T-helper 1 cell treated with Interleukin-12 subunit alpha and Interleukin-12 subunit beta and Interleukin-4 antibody, amounts not matched to agents 30 ng/mL and 1 ng/mL, for 36 hours (primary cell): ENCODE measurements around the gene EFCAB6. TPM values are rescaled to one million over a fixed set of nuclear protein-coding genes. Genes with fewer than 3 reads are reported as not detected.

ENCODE experiments used
- intact Hi-C: fragments of 100-400 bp; cut with micrococcal nuclease; formaldehyde crosslinking; loops from one replicate; pipeline ENCODE4 v1.15.1; 2024
- total RNA-seq: library from RNA; stranded (reverse); gene quantifications from 2 replicates; pipeline ENCODE4 v1.2.3, GENCODE V29; 2022

The EFCAB6 gene
- total RNA-seq, 1 donor from 2014 or later, result not detected

DNA sequence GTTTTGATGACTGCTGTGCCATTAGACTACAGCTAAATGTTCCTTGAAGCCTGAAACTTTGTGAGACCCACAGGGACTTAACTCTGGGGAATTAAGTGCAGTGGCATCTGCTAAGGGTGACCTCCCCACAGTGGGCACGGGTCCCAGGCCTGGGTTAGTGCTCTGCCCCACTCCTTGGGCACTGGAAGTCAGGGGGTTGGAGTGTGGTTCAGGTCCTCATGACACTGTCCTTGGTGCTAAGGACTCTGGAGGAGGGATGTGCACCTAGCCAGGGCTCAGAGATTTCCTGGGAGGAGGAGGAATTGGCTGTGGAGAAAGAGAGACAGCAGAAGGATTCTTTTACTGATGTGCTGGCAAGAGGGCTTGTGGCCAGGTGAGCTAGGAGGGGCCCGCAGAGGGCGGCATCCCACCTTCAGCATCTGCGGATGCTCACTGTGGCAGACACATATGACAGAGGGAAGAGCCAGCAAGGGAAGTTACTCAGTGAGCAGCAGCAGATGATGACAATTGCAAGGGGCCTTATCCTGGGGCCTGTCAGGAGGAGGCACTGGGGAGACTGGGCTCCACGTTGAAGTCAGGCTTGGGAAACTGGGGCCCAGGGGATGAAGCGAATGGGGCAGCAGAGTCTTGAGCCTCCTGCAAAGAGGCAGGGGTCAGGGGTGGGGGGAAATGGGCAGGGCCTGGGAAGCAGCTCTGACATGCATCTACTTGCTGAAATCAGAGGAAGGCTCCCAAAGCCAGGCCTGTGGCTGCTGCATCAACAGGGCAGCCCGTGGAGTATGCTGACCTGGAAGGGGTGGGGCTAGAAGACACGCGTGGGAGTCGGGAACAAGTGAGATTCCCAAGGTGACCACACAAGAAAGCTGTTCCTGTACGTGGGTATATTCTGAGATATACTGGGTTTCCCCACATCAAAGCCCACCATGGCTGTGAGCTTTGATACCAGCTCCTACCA, 256.3 kb downstream of the EFCAB6 start:
- intact Hi-C loops, result no loop called here

DNA sequence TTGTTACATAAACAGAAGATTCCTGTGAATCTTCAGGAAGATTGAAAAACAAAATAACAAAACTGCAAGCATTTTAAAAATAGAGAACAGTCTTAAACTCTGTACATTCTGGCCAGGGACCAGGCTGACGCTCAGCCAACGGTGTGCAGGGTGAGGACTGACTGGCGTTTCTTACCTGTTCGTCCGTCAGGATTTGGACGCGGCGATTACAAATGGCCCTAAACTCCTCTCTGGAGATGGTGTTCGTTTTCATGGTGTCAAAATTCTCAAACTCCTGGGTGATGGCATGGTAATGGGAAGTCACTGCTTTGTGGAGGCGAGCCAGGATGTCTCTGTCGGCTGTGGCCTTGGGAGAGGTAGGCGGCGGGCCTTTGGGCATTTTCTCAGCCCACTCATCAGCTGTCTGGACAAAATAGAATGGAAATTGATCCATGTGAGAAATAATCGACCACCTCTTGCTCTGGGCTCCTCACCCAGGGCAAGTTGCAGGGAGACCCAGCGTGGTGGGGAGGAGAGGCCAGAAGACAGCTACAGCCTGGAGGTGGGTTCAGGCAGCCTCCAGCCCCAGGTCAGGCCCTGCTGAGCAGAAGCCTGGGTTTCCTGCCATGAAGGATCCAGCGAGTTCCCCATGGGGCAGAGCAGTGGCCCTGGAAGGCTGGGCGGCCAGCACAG, 257.3 kb downstream of the EFCAB6 start:
- intact Hi-C loops, result no loop called here

DNA sequence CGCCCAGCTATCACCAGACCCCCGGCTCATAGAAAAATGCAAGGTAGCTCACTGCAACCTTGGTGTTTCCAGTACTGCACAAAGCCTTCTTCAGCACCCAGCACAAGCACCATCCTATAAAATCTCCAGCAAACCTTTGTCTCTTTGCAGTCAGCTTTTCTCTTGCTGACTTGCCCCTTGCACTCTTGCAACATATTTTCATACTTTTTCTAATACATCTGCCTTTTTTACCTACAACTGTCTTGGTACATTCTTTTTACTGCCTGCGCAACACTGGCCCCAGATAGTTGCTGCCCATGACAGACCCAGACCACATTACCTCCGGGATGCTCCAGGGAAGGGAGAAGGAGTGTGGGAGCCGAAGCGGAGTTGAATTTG, 257.9 kb downstream of the EFCAB6 start:
- intact Hi-C loops, result no loop called here

DNA sequence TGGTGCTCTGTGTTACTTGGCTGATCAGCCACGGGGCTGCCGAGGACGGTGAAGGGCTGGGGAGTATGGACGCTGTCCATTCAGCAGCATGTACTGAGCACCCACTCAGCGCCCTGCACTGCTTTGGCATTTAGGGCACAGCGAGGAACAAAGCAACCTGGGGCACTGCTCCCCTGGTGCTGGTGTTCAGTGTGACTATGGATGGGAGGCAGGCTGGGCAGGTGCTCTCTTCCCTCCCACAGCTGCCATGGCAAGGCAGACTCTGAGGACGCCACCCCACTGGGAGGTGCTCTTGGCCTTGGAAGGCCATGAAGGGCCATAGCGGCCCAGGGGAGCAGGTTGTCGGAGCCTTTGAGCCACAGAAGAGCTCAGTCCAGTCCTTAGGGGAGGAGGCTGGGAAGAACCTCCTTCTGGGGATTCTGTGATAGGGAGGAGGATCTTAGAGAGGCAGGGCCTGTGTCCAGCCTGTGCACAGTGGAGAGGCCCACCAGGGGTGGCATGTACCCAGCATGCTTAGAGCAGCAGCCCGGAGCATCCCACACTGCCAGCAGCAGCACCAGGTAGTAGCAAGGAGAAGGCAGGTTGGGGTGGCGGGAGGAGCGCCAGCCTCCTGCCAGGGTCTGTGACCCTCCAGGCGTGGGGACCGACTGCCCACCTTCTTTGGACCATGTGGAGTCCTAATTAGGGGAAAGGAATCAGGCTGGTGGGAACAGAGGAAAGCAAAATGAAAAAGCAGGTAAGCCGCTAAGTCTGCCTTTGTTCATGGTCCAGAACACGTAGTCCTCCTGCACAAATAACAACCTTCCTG, 258.4 kb downstream of the EFCAB6 start:
- intact Hi-C loops, result no loop called here

DNA sequence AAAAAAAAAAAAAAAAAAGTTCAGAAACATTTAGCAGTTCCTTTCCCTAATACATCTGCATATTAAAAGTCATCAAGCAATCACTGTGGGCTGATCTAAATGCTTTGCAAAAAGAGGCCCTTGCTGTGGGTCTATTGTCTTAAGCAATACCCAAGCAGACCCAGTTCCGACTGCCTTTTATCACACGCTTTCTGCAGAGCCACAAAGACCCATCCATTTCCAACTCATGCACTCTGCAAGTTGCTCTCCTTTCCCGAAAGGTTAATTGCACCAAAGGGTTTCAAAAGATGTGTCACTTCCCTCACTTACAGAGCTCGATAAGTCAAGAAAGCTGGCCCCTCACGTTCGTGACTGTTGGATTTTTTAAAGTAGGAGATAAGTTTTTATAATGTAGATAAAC, 261.4 kb downstream of the EFCAB6 start:
- intact Hi-C loops, result no loop called here

DNA sequence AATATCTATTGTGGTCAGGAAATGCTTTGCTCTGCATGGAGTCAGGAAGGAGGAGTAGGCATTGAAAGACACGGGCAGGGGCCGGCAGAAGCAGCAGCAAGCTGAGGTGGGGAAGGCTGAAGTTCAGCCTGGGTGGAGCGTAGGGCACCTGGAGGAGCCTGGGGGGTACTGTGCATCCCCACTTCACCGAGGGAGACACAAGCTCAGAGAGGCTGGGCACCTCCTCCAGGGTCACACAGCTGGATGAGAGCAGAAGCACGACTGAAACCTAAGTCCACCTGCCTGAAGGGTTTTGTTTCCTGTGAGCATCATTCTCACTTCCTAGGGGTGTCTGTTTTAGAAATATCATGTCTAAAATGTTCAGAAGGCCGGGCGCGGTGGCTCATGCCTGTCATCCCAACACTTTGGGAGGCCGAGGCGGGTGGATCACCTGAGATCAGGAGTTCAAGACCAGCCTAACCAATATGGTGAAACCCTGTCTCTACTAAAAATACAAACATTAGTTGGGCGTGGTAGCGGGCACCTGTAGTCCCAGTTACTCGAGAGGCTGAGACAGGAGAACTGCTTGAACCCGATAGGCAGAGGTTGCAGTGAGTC, 262.0 kb downstream of the EFCAB6 start:
- intact Hi-C loops, result no loop called here

DNA sequence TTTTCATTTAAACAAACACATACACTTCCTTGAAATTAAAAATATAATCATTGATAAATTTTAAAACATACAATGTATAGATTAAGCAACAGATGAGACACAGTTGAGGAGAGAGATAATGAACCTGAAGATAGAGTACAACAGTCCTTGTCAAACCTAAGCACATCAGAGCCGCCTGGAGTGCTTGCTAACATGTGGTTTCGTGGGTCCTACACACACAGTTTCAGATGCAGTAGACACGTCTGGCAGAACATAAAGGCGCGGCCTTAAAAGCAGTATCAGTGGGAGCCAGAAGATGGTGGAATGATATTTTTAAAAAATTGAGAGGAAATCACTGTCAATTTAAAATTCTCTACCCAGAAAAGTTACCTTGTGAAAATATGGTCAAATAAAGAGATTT, 265.9 kb downstream of the EFCAB6 start:
- intact Hi-C loops, result no loop called here

DNA sequence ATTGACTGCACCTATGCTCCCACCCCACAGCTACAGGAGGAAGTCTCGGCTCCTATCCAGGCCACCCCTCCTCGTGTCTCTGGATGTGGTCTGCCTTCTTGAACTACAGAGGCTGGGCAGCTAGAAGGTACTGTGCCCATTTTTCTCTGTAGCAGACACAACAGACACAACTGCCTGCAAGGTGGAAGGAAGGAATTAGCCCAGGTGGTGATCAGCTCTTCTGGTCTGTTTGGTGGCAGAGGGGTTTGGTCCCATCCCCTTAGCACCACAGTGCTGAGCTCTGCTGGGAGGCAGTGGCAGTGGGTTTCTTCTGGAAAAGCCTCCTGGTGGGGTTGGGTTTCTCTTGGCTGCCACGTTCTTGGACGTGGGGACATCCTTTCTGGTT, 267.8 kb downstream of the EFCAB6 start:
- intact Hi-C loops, result no loop called here

DNA sequence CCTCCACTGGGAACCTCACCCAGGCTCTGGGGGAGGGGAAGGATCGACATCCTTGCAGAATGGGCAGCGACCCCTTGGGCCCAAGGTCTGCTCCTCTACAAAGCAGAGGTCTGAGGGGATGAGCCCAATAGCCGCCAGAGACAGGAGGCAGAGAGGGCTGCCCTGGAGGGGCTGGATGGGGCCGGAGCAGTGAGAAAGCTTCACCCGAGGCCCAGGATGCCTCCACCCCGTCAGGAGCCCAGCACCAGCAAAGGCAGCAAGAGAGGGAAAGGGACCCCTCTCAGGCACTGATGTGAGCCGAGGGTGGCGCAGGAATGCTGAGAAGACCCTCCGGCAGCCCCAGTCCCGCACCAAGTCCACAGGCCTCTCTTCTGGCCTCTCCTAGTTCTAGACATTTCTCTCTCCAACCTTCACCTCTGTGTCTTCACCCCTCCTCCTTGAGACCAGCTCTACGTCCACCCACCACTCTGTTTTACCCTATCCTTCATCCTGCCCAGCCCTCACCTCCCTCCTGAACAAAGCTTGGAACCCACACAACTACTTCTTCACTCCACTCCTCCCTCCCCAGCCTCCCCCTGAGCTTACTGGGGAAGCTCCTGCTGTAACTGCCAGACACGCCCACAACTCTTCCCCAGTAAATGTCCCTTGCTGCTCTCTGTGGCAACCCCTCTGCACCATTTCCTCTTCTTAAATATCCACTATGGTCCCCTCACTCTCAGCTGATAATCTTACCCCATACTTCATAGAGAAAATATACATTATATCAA, 268.4 kb downstream of the EFCAB6 start:
- intact Hi-C loops, result no loop called here

DNA sequence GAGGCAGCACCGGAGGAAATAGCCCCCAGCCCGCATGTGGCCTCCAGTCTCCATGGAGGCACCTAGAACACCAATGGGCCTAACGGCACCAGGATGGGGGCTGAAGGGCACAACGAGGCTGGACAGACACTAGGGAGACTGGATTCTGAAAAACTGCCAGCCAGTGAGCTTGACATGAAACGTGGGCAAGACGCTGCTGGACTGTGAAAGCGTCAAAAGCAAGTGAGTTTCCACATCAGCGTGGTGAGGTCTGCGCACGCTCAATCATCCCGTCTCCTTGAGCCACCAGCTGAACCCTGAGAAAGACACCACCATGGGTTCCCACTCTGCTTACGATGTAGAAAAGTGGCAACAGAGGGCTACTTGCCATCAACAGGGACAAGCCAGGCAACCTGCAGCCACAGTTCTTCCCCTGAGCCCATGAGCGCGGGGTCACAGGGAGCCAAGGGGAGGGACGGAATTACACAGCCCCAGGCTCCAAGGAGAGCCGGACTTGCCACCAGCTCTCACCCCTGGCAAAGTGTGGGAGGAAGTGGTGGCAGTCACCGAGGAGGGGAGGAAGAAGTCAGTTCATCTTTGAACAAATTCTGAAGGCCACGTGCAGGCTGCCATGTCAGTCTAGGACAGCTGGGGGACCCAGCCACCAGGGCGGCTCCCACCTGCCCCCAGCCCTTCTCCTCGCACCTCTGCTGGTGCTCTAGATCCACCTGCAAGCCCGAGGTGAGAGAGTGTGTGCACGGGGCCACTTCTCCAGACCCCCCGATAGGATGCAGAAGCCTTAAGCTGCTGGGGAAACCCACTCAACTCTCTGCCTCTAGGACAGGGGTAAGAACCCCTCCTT, 269.2 kb downstream of the EFCAB6 start:
- intact Hi-C loops, result no loop called here

DNA sequence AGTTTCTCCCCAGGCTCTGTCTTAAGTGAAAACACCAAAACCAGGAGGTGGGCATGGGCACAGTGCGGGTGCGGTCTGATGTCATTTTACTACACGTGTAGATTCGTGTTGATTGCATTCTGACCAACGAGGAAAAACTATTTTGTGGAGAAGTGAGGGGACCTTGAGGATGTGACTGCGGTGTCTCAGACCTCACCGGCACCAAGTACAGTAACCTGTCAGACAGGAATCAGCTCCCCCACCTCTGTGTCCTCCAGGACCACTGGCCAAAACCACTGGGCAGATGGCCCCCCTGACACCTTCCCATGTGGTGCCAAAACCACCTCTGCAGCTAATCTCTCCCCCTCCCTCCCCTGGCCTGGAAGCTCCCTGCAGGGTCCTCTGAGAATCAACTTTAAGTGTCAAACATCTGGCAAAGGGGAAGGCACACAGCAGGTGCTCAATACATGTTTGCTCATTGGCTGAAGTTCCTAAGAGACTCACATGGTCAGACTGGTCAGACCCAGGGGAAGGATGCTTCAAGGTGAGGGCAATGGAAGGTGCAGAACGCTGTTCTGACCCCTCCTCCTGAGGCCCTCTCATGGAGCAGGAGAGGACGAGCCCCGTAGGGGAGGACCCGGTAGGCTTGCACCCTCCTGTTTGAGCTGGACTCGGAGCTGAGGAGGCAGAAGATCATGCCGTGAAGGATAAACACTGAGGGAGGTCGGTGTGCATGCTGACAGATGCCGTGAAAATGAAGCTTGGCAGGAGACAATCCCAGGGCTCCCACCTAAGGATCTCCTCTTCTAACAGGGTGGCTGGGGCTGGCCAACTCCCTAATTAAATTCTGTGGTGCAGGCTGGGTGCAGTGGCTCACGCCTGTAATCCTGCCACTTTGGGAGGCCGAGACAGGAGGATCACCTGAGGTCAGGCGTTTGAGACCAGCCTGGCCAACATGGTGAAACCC, 270.4 kb downstream of the EFCAB6 start:
- intact Hi-C loops, result no loop called here

DNA sequence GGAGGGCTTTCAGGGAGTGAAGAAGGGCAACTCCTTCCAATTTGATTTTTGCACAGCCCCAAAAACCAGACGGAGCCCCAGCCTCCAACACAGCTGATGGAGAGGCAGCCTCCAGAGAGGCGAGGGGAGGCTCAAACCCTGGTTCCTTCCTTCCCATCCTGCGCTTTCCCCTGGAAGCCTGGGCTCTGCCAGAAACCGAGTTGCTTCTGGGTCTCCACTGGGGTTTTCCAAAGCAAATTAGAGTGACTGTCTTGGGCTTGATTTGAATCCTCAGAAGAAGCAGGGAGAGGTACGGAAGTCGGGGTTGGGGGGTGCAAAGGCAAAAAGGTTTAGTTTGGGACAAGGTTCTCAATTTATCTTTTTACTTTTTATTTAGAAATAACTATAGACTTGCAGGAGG, 271.1 kb downstream of the EFCAB6 start:
- intact Hi-C loops, result no loop called here

DNA sequence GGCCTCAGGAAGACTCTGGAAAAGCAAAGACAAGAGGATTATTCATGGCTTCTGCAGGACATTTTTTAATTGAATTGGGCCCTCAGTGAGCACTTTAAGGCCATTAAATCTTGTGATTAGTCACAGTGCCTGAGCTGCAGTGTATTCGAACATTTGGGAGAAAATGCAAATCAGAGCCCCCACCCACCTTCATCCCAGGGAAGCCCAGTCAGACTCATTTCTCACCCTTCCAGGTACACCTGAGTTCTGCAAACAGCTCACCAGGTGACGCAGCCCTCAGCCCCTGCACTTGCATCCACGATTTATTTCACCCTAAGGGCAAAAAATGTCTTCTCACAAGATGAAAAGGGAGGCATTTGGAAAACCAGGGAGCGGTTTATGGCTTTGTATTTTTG, 271.6 kb downstream of the EFCAB6 start:
- intact Hi-C loops, result no loop called here

DNA sequence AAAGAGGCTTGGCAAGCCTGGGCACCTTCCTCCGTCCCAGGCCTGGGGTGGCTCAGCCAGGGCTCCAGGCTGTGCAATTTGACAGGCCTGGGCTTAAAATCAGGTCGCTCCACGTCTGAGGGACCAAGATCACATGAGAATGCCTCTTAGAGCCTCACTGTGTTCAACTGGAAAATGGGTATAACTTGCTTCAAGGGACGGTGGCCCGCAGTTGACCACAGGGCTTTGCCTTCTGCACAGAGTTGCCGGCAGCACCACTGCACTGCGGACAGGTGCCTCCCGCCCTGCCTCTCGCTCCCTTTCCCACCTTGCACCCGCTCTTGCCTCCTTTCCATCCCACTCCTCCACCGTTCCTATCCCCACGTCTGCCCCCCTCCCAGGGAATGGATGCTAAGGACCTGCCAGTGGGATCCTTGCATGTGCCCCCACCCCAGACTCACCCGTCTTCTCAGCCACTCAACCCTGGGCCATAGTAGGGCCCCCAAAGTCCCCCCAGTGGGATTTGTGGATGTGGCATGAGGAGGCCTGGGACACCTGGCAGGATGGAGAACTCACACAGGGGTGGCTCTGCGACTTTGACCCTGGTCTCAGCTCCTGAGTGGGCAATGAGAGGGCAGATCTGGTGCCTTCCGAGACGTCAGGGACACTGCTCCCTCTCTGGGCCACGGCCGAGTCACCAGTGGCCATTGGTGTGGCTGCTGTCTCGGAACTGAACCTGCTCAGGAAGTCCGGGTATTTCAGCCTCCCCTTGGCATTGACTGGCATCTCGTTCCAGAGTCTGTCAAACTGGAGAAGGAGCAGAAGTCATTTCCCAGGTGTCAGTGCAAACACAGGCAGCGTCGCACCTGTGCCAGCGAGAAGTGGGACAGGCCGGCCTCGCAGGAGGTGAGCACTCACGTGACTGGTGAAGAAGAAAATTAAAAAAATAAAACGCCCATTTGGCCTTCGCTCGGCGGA, 272.3 kb downstream of the EFCAB6 start:
- intact Hi-C loops, result no loop called here

DNA sequence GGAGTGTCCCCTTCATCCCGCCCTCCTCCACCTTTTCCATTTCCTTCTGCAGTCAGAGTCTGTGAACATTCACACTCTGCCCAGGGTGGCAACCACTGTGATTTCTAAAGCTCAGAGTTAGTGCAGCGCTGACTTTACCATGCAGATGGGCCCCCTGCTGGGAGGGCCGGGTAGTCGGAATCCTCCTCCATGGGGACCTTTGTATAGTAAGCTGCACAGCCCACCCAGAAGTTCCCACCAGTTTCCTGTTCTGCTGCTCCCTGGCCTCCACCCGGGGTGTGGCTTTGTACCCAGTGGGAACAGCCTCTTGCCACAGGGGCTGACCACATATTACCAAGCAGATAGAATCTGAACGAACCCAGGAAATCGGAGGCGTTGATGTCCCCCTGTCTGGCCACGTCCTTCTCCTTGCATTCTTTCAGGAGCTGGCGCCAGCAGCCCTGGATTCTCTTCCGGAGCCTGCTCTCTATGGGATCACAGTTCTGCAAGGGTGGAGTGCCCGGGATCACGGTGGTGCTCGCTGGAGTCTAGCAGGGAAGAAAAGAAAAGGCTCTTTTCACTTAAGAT, 275.0 kb downstream of the EFCAB6 start:
- intact Hi-C loops, result no loop called here

DNA sequence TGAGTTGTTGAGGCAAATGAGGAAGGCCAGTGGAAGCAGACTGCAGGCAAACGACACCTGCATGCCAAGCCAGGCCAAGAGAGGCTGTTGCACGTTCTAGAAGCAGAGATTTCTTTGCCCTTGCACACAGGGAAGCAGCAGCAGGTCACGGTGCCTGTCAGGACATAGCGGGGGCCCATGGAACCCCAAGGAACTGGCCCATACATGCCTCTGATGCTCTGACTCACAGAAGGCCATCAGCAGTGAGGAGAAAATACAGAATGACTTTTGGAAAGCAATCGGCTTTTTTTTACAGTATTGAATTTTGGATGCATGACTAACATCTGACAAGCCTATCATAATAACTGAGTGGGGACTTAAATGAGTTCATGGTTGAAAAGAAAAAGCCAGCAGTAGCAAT, 276.4 kb downstream of the EFCAB6 start:
- intact Hi-C loops, result no loop called here

DNA sequence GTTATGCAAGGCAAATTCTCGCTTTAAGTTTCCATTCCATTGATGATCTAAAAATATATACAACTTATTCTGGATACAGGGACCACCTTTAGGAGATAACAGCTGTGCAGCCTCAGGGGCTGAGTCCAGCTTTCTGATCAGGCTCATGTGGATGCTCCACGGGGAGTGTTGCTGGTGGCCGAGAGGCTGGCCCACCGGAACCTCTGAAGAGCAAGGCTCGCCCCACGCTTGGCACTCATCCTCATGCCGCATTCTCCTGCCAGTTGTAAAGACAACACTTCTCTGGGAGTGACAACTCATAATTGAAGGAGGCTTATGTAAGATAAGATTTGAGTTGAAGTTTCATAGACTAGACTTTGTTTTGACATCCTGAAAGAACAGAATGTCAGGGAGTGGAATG, 276.8 kb downstream of the EFCAB6 start:
- intact Hi-C loops, result no loop called here
